HepG2 (cell line): ENCODE results near the gene RNF11. TPM values are rescaled to one million over a fixed set of nuclear protein-coding genes. Genes with fewer than 3 reads are reported as not detected.

Source experiments
- ATAC-seq: fragments of 200-7000 bp; cut with Tn5 transposase; 3 replicates; pipeline ENCODE4 v1.9.1; 2020; ENCODE audit warnings: mild to moderate bottlenecking, moderate library complexity
- BruUV-seq: library from RNA; stranded (reverse); fragments of 400-500 nt; replicated peaks from 2 replicates; lab custom pipeline; 2021; lab: Mats Ljungman, UMichigan
- CTCF ChIA-PET: fragments of 300-600 bp; formaldehyde crosslinking; extraction: SDS; loops from one replicate; lab custom pipeline; 2021; ENCODE audit warnings: low total read pairs, inconsistent platforms, low intra/inter-chr PET ratio; lab: Yijun Ruan, JAX
- POLR2A ChIA-PET: fragments of 350-600 bp; sonication (Branson Sonifier 250); formaldehyde crosslinking; loops from one replicate; lab custom pipeline; 2020; ENCODE audit warnings: antibody characterized with exemption, inconsistent platforms; lab: Yijun Ruan, JAX
- DNase-seq: peaks from one replicate; pipeline ENCODE4 v3.0.0-alpha.2; 2015; ENCODE audit warnings: low spot score
- FAIRE-seq: peaks from 3 replicates; lab custom pipeline; 2011; peaks lifted over from hg19 to GRCh38; lab: Jason Lieb, UNC
- H2AFZ ChIP-seq: one replicate; pipeline ENCODE4 v1.6.1; 2011; ENCODE audit warnings: low read length, inconsistent platforms
- H3K27ac ChIP-seq: fragments of 300-600 bp; 3 replicates; pipeline ENCODE4 v1.8.0; 2011; ENCODE audit warnings: mixed run types, mild to moderate bottlenecking, mixed read lengths, low read length, inconsistent platforms; ENCODE audit not compliant: insufficient read depth; ENCODE audit errors: extremely low read length
- H3K27me3 ChIP-seq, 2 experiments: fragments of 200-600 bp in 1 of 2; 2 replicates in 1 of 2; 3 replicates in 1 of 2; pipeline versions ENCODE4 v1.6.0 to v1.8.0; 2011; ENCODE audit warnings: low read length in 2 of 2, mild to moderate bottlenecking in 2 of 2, moderate library complexity in 2 of 2, inconsistent platforms in 1 of 2; ENCODE audit not compliant: insufficient read depth in 2 of 2, control insufficient read depth in 1 of 2
- H3K36me3 ChIP-seq, 2 experiments: fragments of 200-600 bp in 1 of 2; replicated peaks in 1 of 2; 2 replicates in 1 of 2; 3 replicates in 1 of 2; pipeline versions ENCODE4 v1.5.1 to v1.8.0; 2011; ENCODE audit warnings: low read length in 2 of 2, inconsistent platforms in 1 of 2; ENCODE audit not compliant: insufficient read depth in 2 of 2, control insufficient read depth in 1 of 2
- H3K4me1 ChIP-seq: 2 replicates; pipeline ENCODE4 v1.5.1; 2012; ENCODE audit warnings: low read length, inconsistent platforms; ENCODE audit not compliant: insufficient read depth
- H3K4me2 ChIP-seq: 2 replicates; pipeline ENCODE4 v1.6.0; 2011; ENCODE audit warnings: low read depth, low read length, inconsistent platforms
- H3K4me3 ChIP-seq, 3 experiments: fragments of 200-600 bp in 1 of 3; sonication (generic), shearing (Covaris generic) in 1 of 3; replicated peaks in 1 of 3; 2 replicates each; pipeline ENCODE4 v1.5.1; 2011 to 2016; ENCODE audit warnings: low read length in 3 of 3, inconsistent platforms in 2 of 3, low read depth in 2 of 3, mild to moderate bottlenecking in 2 of 3, control low read depth in 1 of 3, mixed read lengths in 1 of 3; ENCODE audit not compliant: insufficient read depth in 1 of 3
- H3K79me2 ChIP-seq: one replicate; pipeline ENCODE4 v1.6.1; 2011; ENCODE audit warnings: low read length, inconsistent platforms; ENCODE audit not compliant: insufficient read depth
- H3K9ac ChIP-seq: 2 replicates; pipeline ENCODE4 v1.6.0; 2011; ENCODE audit warnings: mild to moderate bottlenecking, low read depth, low read length, inconsistent platforms; ENCODE audit not compliant: insufficient read depth
- H3K9me3 ChIP-seq: 2 replicates; pipeline ENCODE4 v1.5.1; 2012; ENCODE audit warnings: mild to moderate bottlenecking, low read length
- H4K20me1 ChIP-seq: 2 replicates; pipeline ENCODE4 v1.6.0; 2011; ENCODE audit warnings: inconsistent platforms, mild to moderate bottlenecking, low read length, moderate library complexity; ENCODE audit not compliant: insufficient read depth
- ASH2L ChIP-seq: fragments of 300-600, 200-600 bp; sonication (generic); IDR thresholded peaks from 2 replicates; pipeline ENCODE4 v1.7.0; 2017; ENCODE audit warnings: low read depth, mild to moderate bottlenecking, moderate library complexity, mixed read lengths, low read length; ENCODE audit not compliant: insufficient read length
- ATM ChIP-seq: fragments of 450-650 bp; IDR thresholded peaks from 2 replicates; pipeline ENCODE4 v1.7.1; 2017; ENCODE audit warnings: mild to moderate bottlenecking, borderline replicate concordance
- BCL6 ChIP-seq: IDR thresholded peaks from 2 replicates; pipeline ENCODE4 v1.6.1; 2016; ENCODE audit warnings: missing genetic modification reagents, missing compliant biosample characterization
- CHCHD3 ChIP-seq: sonication (generic); formaldehyde crosslinking; IDR thresholded peaks from 2 replicates; pipeline ENCODE4 v1.8.0; 2022; ENCODE audit warnings: mild to moderate bottlenecking, missing genetic modification reagents, moderate library complexity
- ELF4 ChIP-seq: sonication (generic); formaldehyde crosslinking; IDR thresholded peaks from 2 replicates; pipeline ENCODE4 v1.5.0; 2020; ENCODE audit warnings: missing genetic modification reagents, mild to moderate bottlenecking, moderate library complexity, borderline replicate concordance
- FOXM1 ChIP-seq: sonication (generic); formaldehyde crosslinking; IDR thresholded peaks from 2 replicates; pipeline ENCODE4 v1.5.0; 2020; ENCODE audit warnings: missing genetic modification reagents
- HCFC1 ChIP-seq: fragments of 150-350 bp; IDR thresholded peaks from 2 replicates; pipeline ENCODE4 v1.6.1; 2014; ENCODE audit warnings: low read depth, low read length
- KAT7 ChIP-seq: IDR thresholded peaks from 2 replicates; pipeline ENCODE4 v1.6.1; 2018; ENCODE audit warnings: borderline replicate concordance, missing compliant biosample characterization
- REL ChIP-seq: sonication (generic); formaldehyde crosslinking; conservative IDR thresholded peaks from 2 replicates; pipeline ENCODE4 v1.8.0; 2022; ENCODE audit warnings: mild to moderate bottlenecking, missing genetic modification reagents, moderate library complexity
- RFXANK ChIP-seq: IDR thresholded peaks from 2 replicates; pipeline ENCODE4 v1.6.1; 2016
- SOX5 ChIP-seq: IDR thresholded peaks from 2 replicates; pipeline ENCODE4 v1.6.1; 2016; ENCODE audit warnings: borderline replicate concordance
- TMF1 ChIP-seq: sonication (generic); formaldehyde crosslinking; IDR thresholded peaks from 2 replicates; pipeline ENCODE4 v1.8.1; 2022; ENCODE audit warnings: low read depth, missing genetic modification reagents
- ZBTB20 ChIP-seq: sonication (generic); formaldehyde crosslinking; IDR thresholded peaks from 2 replicates; pipeline ENCODE4 v1.8.1; 2023; ENCODE audit warnings: missing genetic modification reagents, low read depth, mild to moderate bottlenecking, borderline replicate concordance
- ZNF101 ChIP-seq: sonication (generic); formaldehyde crosslinking; IDR thresholded peaks from 2 replicates; pipeline ENCODE4 v1.4.0; 2020; ENCODE audit warnings: mild to moderate bottlenecking, low read depth, missing genetic modification reagents, borderline replicate concordance
- ZNF205 ChIP-seq: IDR thresholded peaks from 2 replicates; pipeline ENCODE4 v1.6.1; 2018; ENCODE audit warnings: missing biosample characterization, missing genetic modification reagents
- ZNF251 ChIP-seq: sonication (generic); formaldehyde crosslinking; IDR thresholded peaks from 2 replicates; pipeline ENCODE4 v1.9.0; 2021; ENCODE audit warnings: mild to moderate bottlenecking, missing genetic modification reagents
- ZNF333 ChIP-seq: sonication (generic); formaldehyde crosslinking; IDR thresholded peaks from 2 replicates; pipeline ENCODE4 v1.4.0; 2020; ENCODE audit warnings: mild to moderate bottlenecking, missing genetic modification reagents, borderline replicate concordance
- ZNF460 ChIP-seq: sonication (generic); formaldehyde crosslinking; IDR thresholded peaks from 2 replicates; pipeline ENCODE4 v1.5.1; 2020; ENCODE audit warnings: missing genetic modification reagents, mild to moderate bottlenecking, borderline replicate concordance
- ZNF563 ChIP-seq: sonication (generic); formaldehyde crosslinking; IDR thresholded peaks from 2 replicates; pipeline ENCODE4 v1.8.0; 2022; ENCODE audit warnings: mild to moderate bottlenecking, moderate library complexity, missing genetic modification reagents
- ZNF564 ChIP-seq: sonication (generic); formaldehyde crosslinking; IDR thresholded peaks from 2 replicates; pipeline ENCODE4 v1.8.1; 2023; ENCODE audit warnings: mild to moderate bottlenecking, missing genetic modification reagents
- ZNF720 ChIP-seq: sonication (generic); formaldehyde crosslinking; IDR thresholded peaks from 2 replicates; pipeline ENCODE4 v1.4.0; 2020; ENCODE audit warnings: missing genetic modification reagents
- ZSCAN29 ChIP-seq: sonication (generic); formaldehyde crosslinking; conservative IDR thresholded peaks from 2 replicates; pipeline ENCODE4 v1.4.0; 2020; ENCODE audit warnings: mild to moderate bottlenecking, missing genetic modification reagents
- WGBS: methylation state at CpG from one replicate; pipeline ENCODE4 v1.1.6; 2017; ENCODE audit warnings: low lambda C conversion rate; 5-methylcytosine and 5-hydroxymethylcytosine counted together
- in situ Hi-C: cut with HindIII; loops from 2 replicates; pipeline ENCODE4 v1.10.0; 2017; ENCODE audit warnings: low pct_unique_long_range_greater_than_20kb; ENCODE audit not compliant: extremely low pct_ligation_motif_present
- intact Hi-C: fragments of 100-400 bp; cut with micrococcal nuclease; formaldehyde crosslinking; loops from one replicate; pipeline ENCODE4 v1.10.0; 2022; ENCODE audit not compliant: unreplicated experiment
- polyA plus RNA-seq, 8 experiments: library from polyadenylated mRNA; depleted of rRNA in 3 of 8; stranded (reverse) in 7 of 8; unstranded in 1 of 8; fragments of >200 nt; fragmentation: Illumina TruSeq in 4 of 8; extraction: Trizol in 4 of 8; gene quantifications; 2 replicates each; pipeline versions ENCODE4 v1.2.1 to v1.2.3, GENCODE V29; 2011 to 2016; ENCODE audit warnings: low read depth in 4 of 8, missing spikeins in 1 of 8, mixed read lengths in 1 of 8; ENCODE audit not compliant: insufficient read depth in 1 of 8
- total RNA-seq, 5 experiments: library from RNA; depleted of rRNA; stranded (reverse); fragments of >200 nt; fragmentation: Illumina TruSeq; extraction: Trizol; gene quantifications; 2 replicates each; pipeline ENCODE4 v1.2.3, GENCODE V29; 2016; ENCODE audit warnings: low read depth in 1 of 5
- TF ChIP-seq, protein P1 (sequence below): fragments of 450-650 bp; IDR thresholded peaks from 2 replicates; pipeline ENCODE4 v1.6.1; 2017
- TF ChIP-seq, protein P2 (sequence below): sonication (generic); formaldehyde crosslinking; IDR thresholded peaks from 2 replicates; pipeline ENCODE4 v1.5.1; 2020; ENCODE audit warnings: missing genetic modification reagents, mild to moderate bottlenecking, borderline replicate concordance

RNF11 gene
- total and polyA plus RNA-seq, 2 of the 13 experiments (the other 11 are each of a cell fraction or from before 2014, with no cell fraction given), result 41.2 to 48.8 TPM

GRCh38 chr1:51285055-51285454, 49.0 kb downstream of the RNF11 start:
- no peak for ATAC-seq
- H3K36me3 ChIP-seq, result no peaks in the 10 kb centered on the region

DNA sequence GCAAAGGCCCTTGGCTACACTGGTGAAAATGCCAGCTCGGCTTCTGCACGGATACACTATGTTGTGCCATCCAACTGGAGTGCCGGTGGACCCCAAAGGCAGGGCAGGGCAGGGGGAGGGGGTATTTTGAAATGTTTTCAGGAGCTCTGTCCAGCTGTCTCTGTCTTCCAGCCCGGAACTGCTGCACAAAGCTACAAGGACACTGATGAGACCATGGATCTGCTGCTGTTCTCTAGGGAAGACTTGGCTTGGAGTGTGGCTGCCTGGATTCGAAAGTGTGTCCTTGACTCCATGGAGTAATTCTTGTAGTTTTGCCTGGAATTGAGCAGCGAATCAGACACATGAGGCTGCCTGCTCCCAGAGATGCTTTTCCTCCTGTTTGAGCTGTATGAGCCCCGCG, 51.9 kb downstream of the RNF11 start:
- FAIRE-seq, result no peak
- TF ChIP-seq KAT7 (CRISPR knock-in tag) (no peak), ZNF720 (CRISPR knock-in tag) (no peak), ZNF563 (CRISPR knock-in tag) (no peak), SOX5 (CRISPR knock-in tag) (no peak), ZNF251 (no peak), REL (CRISPR knock-in tag) (no peak), ZNF205 (CRISPR knock-in tag) (no peak), ZNF460 (CRISPR knock-in tag) (no peak), ZBTB20 (CRISPR knock-in tag) (no peak), ATM (no peak), ZNF333 (no peak), ZSCAN29 (CRISPR knock-in tag) (no peak), ZNF101 (CRISPR knock-in tag) (no peak), RFXANK (no peak), ELF4 (CRISPR knock-in tag) (no peak)
- TF ChIP-seq, protein P1, sequence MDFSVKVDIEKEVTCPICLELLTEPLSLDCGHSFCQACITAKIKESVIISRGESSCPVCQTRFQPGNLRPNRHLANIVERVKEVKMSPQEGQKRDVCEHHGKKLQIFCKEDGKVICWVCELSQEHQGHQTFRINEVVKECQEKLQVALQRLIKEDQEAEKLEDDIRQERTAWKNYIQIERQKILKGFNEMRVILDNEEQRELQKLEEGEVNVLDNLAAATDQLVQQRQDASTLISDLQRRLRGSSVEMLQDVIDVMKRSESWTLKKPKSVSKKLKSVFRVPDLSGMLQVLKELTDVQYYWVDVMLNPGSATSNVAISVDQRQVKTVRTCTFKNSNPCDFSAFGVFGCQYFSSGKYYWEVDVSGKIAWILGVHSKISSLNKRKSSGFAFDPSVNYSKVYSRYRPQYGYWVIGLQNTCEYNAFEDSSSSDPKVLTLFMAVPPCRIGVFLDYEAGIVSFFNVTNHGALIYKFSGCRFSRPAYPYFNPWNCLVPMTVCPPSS, result no peak

More at GRCh38 chr1:51285055-51285454, 49.0 kb downstream of the RNF11 start:
- Histone ChIP-seq H3K4me1 (peaks cover 42% of the 10 kb centered on the region), H3K4me3 (no peak overlapping the region), H3K9me3 (no peaks in the 10 kb centered on the region), H3K4me2 (no peak overlapping the region), H3K79me2 (no peaks in the 10 kb centered on the region), H3K27ac (no peak overlapping the region), H2AFZ (no peak overlapping the region), H3K27me3 (no peaks in the 10 kb centered on the region), H4K20me1 (no peaks in the 10 kb centered on the region), H3K9ac (no peak overlapping the region)
- no peak for DNase-seq
- TF ChIP-seq, protein P2, sequence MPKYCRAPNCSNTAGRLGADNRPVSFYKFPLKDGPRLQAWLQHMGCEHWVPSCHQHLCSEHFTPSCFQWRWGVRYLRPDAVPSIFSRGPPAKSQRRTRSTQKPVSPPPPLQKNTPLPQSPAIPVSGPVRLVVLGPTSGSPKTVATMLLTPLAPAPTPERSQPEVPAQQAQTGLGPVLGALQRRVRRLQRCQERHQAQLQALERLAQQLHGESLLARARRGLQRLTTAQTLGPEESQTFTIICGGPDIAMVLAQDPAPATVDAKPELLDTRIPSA, result no peak
- no peak for TF ChIP-seq ZNF564
- TF ChIP-seq BCL6, result no peak
- no peak for TF ChIP-seq HCFC1
- no peak for TF ChIP-seq FOXM1
- no peak for TF ChIP-seq CHCHD3 (CRISPR knock-in tag)
- TF ChIP-seq ASH2L, result no peak
- TF ChIP-seq ATM, result no peak
- TF ChIP-seq TMF1 (CRISPR knock-in tag), result no peak
- ChIA-PET POLR2A (no interaction called here), CTCF (no interaction called here)
- intact Hi-C loops (no loop called here), in situ Hi-C loops (no loop called here)
- BruUV-seq, result no TSS peak
- 100% methylated on average over 1 of the region's 1 CpG for WGBS
- no peak for FAIRE-seq

More for the DNA sequence above, 51.9 kb downstream of the RNF11 start:
- Histone ChIP-seq H3K9ac (no peak overlapping the region), H3K9me3 (no peaks in the 10 kb centered on the region), H3K4me3 (no peak overlapping the region), H3K79me2 (no peaks in the 10 kb centered on the region), H3K27ac (no peak overlapping the region), H2AFZ (no peak overlapping the region), H3K36me3 (no peaks in the 10 kb centered on the region), H4K20me1 (no peaks in the 10 kb centered on the region), H3K4me1 (peaks cover 40% of the 10 kb centered on the region), H3K27me3 (no peaks in the 10 kb centered on the region), H3K4me2 (no peak overlapping the region)
- POLR2A ChIA-PET, result no interaction called here
- BruUV-seq, result no TSS peak
- ATAC-seq, result no peak; the same call in 2 of the 3 replicates
- in situ Hi-C loops (no loop called here), intact Hi-C loops (no loop called here)
- no peak for DNase-seq
- CTCF ChIA-PET, result no interaction called here
- 76% methylated on average over 5 of the region's 8 CpGs for whole genome bisulfite sequencing
